CD4-positive, CD25-positive, alpha-beta regulatory T cell (primary cell): ENCODE measurements around the gene FAM184B. TPM values are rescaled to one million over a fixed set of nuclear protein-coding genes. Genes with fewer than 3 reads are reported as not detected.
"Not testable (repeated sequence)": the region's sequence is repeated elsewhere in the genome, so short reads cannot be mapped to it uniquely, and the experiment has no call there.

Experiments used
- ATAC-seq, 2 donors: fragments of 150-1000 bp; cut with Tn5 transposase; one replicate each; pipeline ENCODE4 v1.10.0; 2021; ENCODE audit warnings: low read depth in 2 of 2, moderate number of reproducible peaks in 2 of 2, moderate library complexity in 1 of 2
- DNase-seq, 3 donors: peaks; one replicate each; pipeline versions ENCODE4 v3.0.0 to v3.0.0-alpha.2; 2012 to 2022; ENCODE audit warnings: mixed read lengths in 1 of 3
- H3K27ac ChIP-seq: one replicate; pipeline ENCODE4 v1.7.0; 2013; ENCODE audit warnings: mild to moderate bottlenecking, low read length; ENCODE audit not compliant: insufficient read depth, poor library complexity, severe bottlenecking
- H3K27me3 ChIP-seq: one replicate; pipeline ENCODE4 v1.7.0; 2013; ENCODE audit warnings: low read length; ENCODE audit not compliant: control insufficient read depth, insufficient read depth
- H3K36me3 ChIP-seq: one replicate; pipeline ENCODE4 v1.7.0; 2013; ENCODE audit warnings: mild to moderate bottlenecking, low read length, moderate library complexity; ENCODE audit not compliant: control insufficient read depth, insufficient read depth
- H3K4me1 ChIP-seq: 2 replicates; pipeline ENCODE4 v1.7.0; 2013; ENCODE audit warnings: mild to moderate bottlenecking, low read length; ENCODE audit not compliant: insufficient read depth, control insufficient read depth, poor library complexity, severe bottlenecking
- H3K4me3 ChIP-seq: one replicate; pipeline ENCODE4 v1.7.0; 2013; ENCODE audit warnings: low read depth, mild to moderate bottlenecking, low read length, moderate library complexity
- H3K9me3 ChIP-seq, 2 experiments: 1 replicate in 1 of 2; 2 replicates in 1 of 2; pipeline ENCODE4 v1.7.0; 2013; ENCODE audit warnings: low read length in 2 of 2, mild to moderate bottlenecking in 1 of 2, moderate library complexity in 1 of 2; ENCODE audit not compliant: control insufficient read depth in 2 of 2
- H3K27ac Mint-ChIP-seq, 3 donors: one replicate each; pipeline ENCODE4 v1.8.0; 2020 to 2022; ENCODE audit warnings: mild to moderate bottlenecking in 3 of 3, mixed read lengths in 3 of 3, moderate library complexity in 2 of 3
- H3K27me3 Mint-ChIP-seq: one replicate; pipeline ENCODE4 v1.8.0; 2022; ENCODE audit warnings: mild to moderate bottlenecking, mixed read lengths
- H3K36me3 Mint-ChIP-seq: one replicate; pipeline ENCODE4 v1.8.0; 2020; ENCODE audit warnings: mixed read lengths
- H3K4me1 Mint-ChIP-seq, 4 donors: one replicate each; pipeline ENCODE4 v1.8.0; 2020 to 2022; ENCODE audit warnings: mixed read lengths in 4 of 4, mild to moderate bottlenecking in 1 of 4
- H3K4me3 Mint-ChIP-seq, 4 donors: one replicate each; pipeline ENCODE4 v1.8.0; 2020 to 2022; ENCODE audit warnings: mild to moderate bottlenecking in 4 of 4, mixed read lengths in 4 of 4, moderate library complexity in 3 of 4
- H3K9me3 Mint-ChIP-seq, 7 donors: one replicate each; pipeline ENCODE4 v1.8.0; 2020 to 2022; ENCODE audit warnings: mixed read lengths in 7 of 7, mild to moderate bottlenecking in 3 of 7, moderate library complexity in 2 of 7
- polyA plus RNA-seq, 4 donors: library from polyadenylated mRNA; unstranded; fragments of 300-500 nt; fragmentation: Illumina TruSeq; gene quantifications; one replicate each; pipeline ENCODE4 v1.2.3, GENCODE V29; 2021
- total RNA-seq: library from RNA; stranded (reverse); gene quantifications from one replicate; pipeline ENCODE4 v1.2.3, GENCODE V29; 2022

Gene FAM184B
- total and polyA plus RNA-seq, 5 donors from 2014 or later: 0.03 TPM; not detected in 4

DNA sequence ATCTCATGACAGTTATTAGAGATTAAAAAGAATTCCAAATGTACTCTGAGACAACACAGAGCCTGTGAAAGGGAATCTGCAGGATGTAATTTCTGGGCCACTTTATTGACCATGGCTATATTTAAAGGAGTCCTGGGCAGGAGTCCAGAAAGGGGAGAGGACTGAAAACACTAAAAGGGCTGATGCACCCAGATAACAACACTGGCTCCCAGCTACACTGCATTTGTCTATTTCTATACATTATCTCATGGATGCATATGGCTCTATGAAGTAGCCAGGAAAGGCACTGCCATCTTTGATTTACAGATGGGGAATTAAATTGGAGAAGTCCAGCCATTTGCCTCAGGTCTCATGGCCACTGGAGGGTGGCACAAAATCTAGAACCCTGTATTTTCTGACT lies 111.0 kb downstream of the FAM184B start:
- Histone ChIP-seq H3K9me3 (peaks cover 0 to 8% of the 10 kb centered on the region in 2 experiments), H3K4me3 (no peak overlapping the region), H3K27me3 (peaks cover 15% of the 10 kb centered on the region), H3K4me1 (no peaks in the 10 kb centered on the region), H3K27ac (no peak overlapping the region), H3K36me3 (no peaks in the 10 kb centered on the region)
- H3K4me1 Mint-ChIP-seq: no peaks in the 10 kb centered on the region
- H3K36me3 Mint-ChIP-seq: no peaks in the 10 kb centered on the region
- DNase-seq (no peak), ATAC-seq (no peak)
- H3K9me3 Mint-ChIP-seq: peaks cover 0 to 23% (median 8%) of the 10 kb centered on the region in 7 donors
- no peak overlapping the region for H3K4me3 Mint-ChIP-seq
- peaks cover 11% of the 10 kb centered on the region for H3K27me3 Mint-ChIP-seq
- no peak overlapping the region for H3K27ac Mint-ChIP-seq

DNA sequence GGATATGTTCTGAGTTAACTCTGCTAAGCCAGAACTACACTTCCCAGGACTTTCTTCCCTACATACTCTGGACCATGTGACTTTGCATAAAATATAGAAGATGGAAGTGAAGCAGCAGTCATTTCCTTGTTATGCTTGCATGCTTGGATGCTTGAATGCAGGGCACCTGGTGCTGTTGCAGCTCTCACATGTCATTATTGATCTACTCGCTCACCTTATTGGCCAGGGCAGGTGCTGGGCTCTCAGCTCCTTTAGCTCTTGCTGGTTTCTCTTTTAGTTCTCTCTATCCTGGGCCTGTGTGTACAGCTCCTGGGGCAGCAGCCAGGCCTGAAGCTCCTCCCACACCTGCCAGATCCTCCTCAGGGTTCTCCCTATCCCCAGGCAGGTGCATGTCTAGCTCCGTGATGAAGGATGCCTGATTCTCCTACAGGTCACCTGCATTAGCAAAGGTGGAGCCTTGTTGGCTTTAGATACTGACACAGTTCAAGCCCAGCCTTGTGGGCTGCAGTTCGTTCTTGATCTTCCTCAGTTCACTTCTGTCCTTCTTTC lies 113.7 kb downstream of the FAM184B start:
- H3K27ac Mint-ChIP-seq: no peak overlapping the region
- DNase-seq (no peak), ATAC-seq (no peak)
- Histone ChIP-seq H3K9me3 (peaks cover 0 to 8% of the 10 kb centered on the region in 2 experiments), H3K36me3 (no peaks in the 10 kb centered on the region), H3K27ac (no peak overlapping the region), H3K27me3 (peaks cover 9% of the 10 kb centered on the region), H3K4me3 (no peak overlapping the region), H3K4me1 (no peaks in the 10 kb centered on the region)
- no peak overlapping the region for H3K4me3 Mint-ChIP-seq
- H3K36me3 Mint-ChIP-seq: no peaks in the 10 kb centered on the region
- H3K27me3 Mint-ChIP-seq: peaks cover 11% of the 10 kb centered on the region
- peaks cover 0 to 14% (median 2%) of the 10 kb centered on the region in 7 donors for H3K9me3 Mint-ChIP-seq
- no peaks in the 10 kb centered on the region for H3K4me1 Mint-ChIP-seq

DNA sequence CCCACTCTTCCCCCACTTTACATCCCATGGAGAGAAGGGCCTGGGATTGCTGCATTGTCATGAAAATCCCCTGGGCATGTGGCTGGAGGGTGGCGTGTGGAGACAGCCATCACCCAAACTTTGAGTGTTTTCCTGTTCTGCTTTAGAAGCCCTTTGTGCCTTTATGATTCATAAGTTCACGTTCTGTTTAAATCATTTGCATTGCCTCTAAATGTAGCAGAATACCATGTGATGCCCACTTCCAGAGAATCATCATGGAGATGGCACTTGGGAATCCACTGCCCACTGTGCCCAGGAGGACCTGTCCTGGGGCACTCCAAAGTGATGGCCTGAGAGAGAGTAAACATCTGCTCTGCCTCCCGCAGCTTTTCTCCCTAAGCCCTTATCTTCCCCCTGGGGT lies 114.2 kb downstream of the FAM184B start:
- Histone ChIP-seq H3K9me3 (peaks cover 0 to 8% of the 10 kb centered on the region in 2 experiments), H3K27ac (no peak overlapping the region), H3K27me3 (peaks cover 9% of the 10 kb centered on the region), H3K4me1 (no peaks in the 10 kb centered on the region), H3K36me3 (no peaks in the 10 kb centered on the region), H3K4me3 (no peak overlapping the region)
- H3K9me3 Mint-ChIP-seq: peaks cover 0 to 11% (median 2%) of the 10 kb centered on the region in 7 donors
- DNase-seq (no peak), ATAC-seq (no peak)
- H3K4me1 Mint-ChIP-seq: no peaks in the 10 kb centered on the region
- no peak overlapping the region for H3K4me3 Mint-ChIP-seq
- H3K27ac Mint-ChIP-seq: no peak overlapping the region
- peaks cover 8% of the 10 kb centered on the region for H3K27me3 Mint-ChIP-seq
- no peaks in the 10 kb centered on the region for H3K36me3 Mint-ChIP-seq

DNA sequence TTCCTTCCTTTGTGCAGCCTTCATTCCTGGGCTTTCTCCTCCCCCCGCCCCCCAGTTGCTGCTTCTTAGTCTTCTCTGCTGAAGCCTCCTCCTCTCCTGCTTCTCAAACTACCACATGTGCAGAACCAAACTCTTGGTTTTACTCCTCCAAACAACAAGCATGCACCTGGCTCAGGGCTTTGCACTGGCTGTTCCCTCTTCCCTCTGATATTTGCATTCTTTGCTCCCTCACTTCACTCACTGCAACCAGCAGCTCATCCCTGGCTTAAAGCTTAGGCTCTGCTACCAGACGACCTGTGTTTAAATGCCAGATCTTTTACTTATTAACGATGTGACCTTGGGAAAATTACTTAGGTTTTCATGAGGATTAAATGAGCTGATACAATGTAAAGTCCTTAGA lies 115.6 kb downstream of the FAM184B start:
- no peak for DNase-seq
- H3K36me3 ChIP-seq: no peaks in the 10 kb centered on the region
- H3K27ac Mint-ChIP-seq: no peak overlapping the region
- H3K36me3 Mint-ChIP-seq: no peaks in the 10 kb centered on the region
- H3K9me3 ChIP-seq: peaks cover 0 to 3% of the 10 kb centered on the region in 2 experiments
- peaks cover 0 to 2% (median 0%) of the 10 kb centered on the region in 7 donors for H3K9me3 Mint-ChIP-seq
- no peak overlapping the region for H3K4me3 Mint-ChIP-seq
- H3K4me3 ChIP-seq: no peak overlapping the region
- no peaks in the 10 kb centered on the region for H3K27me3 Mint-ChIP-seq
- no peak overlapping the region for H3K27ac ChIP-seq
- H3K27me3 ChIP-seq: peaks cover 9% of the 10 kb centered on the region
- no peak for ATAC-seq
- no peaks in the 10 kb centered on the region for H3K4me1 Mint-ChIP-seq
- H3K4me1 ChIP-seq: no peaks in the 10 kb centered on the region

DNA sequence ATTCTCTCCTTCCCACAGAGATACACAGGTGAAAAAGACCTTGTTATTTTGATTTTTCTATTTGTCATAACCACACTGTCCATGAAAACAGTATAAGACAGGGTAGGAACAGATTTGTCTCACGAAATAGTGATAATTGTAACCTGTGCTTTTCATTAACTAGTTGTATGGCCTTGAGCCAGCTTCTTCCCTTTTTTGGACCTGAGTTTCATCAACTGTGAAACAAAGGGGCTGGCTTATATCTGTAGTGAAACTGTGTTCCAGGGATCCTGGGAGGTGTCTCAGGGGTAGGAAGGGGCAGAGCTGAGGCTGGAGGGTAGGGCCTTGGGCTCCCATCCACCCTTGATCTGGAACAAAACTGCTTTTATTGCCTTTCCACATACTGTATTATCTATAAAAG lies 116.1 kb downstream of the FAM184B start:
- Mint-ChIP-seq H3K27me3 (no peaks in the 10 kb centered on the region), H3K4me1 (no peaks in the 10 kb centered on the region), H3K9me3 (peaks cover 0 to 2% (median 0%) of the 10 kb centered on the region in 7 donors), H3K27ac (no peak overlapping the region), H3K36me3 (no peaks in the 10 kb centered on the region), H3K4me3 (no peak overlapping the region)
- no peaks in the 10 kb centered on the region for H3K4me1 ChIP-seq
- H3K27ac ChIP-seq: no peak overlapping the region
- ATAC-seq (no peak), DNase-seq (no peak)
- no peaks in the 10 kb centered on the region for H3K9me3 ChIP-seq
- no peaks in the 10 kb centered on the region for H3K36me3 ChIP-seq
- no peak overlapping the region for H3K4me3 ChIP-seq
- peaks cover 5% of the 10 kb centered on the region for H3K27me3 ChIP-seq

DNA sequence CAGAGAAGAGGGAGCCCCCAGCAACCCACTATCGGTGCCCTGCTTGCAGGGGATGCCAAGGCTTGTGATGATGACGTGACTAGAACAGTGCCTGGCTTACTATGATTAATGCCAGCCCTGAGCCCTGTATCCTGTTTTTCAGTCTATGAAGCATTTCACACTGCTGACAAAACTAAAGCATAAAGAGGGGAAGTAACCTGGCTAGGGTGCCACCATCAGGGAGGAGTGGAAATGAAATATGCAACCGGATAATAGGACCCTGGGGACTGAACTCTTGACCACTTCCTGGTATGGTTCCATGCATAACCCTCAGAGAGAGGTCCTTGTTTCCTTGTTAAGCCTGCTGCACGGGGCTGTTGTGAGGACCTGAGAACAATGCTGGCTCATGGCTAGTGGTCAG lies 116.7 kb downstream of the FAM184B start:
- H3K36me3 ChIP-seq: no peaks in the 10 kb centered on the region
- no peaks in the 10 kb centered on the region for H3K9me3 Mint-ChIP-seq
- H3K27me3 Mint-ChIP-seq: no peaks in the 10 kb centered on the region
- DNase-seq: no peak
- H3K27ac ChIP-seq: no peak overlapping the region
- H3K36me3 Mint-ChIP-seq: no peaks in the 10 kb centered on the region
- H3K27me3 ChIP-seq: peaks cover 4% of the 10 kb centered on the region
- H3K27ac Mint-ChIP-seq: no peak overlapping the region
- H3K9me3 ChIP-seq: no peaks in the 10 kb centered on the region
- no peak overlapping the region for H3K4me3 ChIP-seq
- H3K4me1 ChIP-seq: no peaks in the 10 kb centered on the region
- ATAC-seq: peak; percentile 14 to 28
- no peaks in the 10 kb centered on the region for H3K4me1 Mint-ChIP-seq
- H3K4me3 Mint-ChIP-seq: no peak overlapping the region

DNA sequence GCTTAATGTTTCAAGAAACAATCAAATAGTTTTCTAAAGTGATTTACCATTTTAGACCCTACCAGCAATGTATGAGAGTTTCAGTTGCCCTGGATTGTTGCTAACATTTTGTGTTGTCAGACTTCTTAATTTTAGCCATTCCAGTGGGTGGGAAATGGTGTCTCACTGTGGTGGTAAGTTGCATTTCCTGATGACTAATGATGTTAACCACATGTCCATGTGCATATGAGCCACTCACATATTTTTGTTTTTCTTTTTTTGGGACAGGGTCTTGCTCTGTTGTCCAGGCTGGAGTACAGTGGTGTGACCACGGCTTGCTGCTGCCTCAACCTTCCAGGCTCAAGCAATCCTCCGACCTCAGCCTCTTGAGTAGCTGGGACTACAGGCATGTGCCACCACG lies 118.7 kb downstream of the FAM184B start:
- H3K4me1 Mint-ChIP-seq: no peaks in the 10 kb centered on the region
- H3K36me3 ChIP-seq: no peaks in the 10 kb centered on the region
- H3K4me1 ChIP-seq: no peaks in the 10 kb centered on the region
- no peak overlapping the region for H3K4me3 ChIP-seq
- H3K27me3 ChIP-seq: no peaks in the 10 kb centered on the region
- H3K9me3 ChIP-seq: no peaks in the 10 kb centered on the region
- ATAC-seq (no peak), DNase-seq (no peak)
- H3K27ac Mint-ChIP-seq: no peak overlapping the region
- H3K36me3 Mint-ChIP-seq: no peaks in the 10 kb centered on the region
- H3K4me3 Mint-ChIP-seq: no peak overlapping the region
- no peaks in the 10 kb centered on the region for H3K27me3 Mint-ChIP-seq
- no peaks in the 10 kb centered on the region for H3K9me3 Mint-ChIP-seq
- no peak overlapping the region for H3K27ac ChIP-seq

DNA sequence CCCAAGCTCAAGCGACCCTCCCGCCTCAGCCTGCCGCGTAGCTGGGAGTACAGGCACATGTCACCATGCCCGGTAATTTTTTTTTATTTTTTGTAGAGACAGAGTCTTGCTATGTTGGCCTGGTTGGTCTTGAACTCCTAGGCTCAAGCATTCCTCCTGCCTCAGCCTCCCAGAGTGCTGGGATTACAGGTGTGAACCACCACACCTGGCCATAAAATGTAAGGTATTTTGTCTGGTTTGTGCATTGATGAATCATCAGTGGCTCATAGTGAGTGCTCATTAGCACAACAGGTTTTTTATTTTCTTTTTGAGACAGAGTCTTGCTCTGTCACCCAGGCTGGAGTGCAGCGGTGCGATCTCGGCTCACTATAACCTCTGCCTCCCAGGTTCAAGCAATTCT lies 122.2 kb downstream of the FAM184B start:
- H3K27me3 Mint-ChIP-seq, H3K27ac ChIP-seq, H3K4me3 Mint-ChIP-seq, H3K4me3 ChIP-seq, H3K9me3 Mint-ChIP-seq, H3K36me3 ChIP-seq, H3K27me3 ChIP-seq, DNase-seq, H3K27ac Mint-ChIP-seq, H3K4me1 ChIP-seq, H3K36me3 Mint-ChIP-seq, H3K9me3 ChIP-seq, ATAC-seq, H3K4me1 Mint-ChIP-seq: not testable (repeated sequence)
